Parathyroid adenoma (tissue), 2 donors: ENCODE measurements around the gene PEMT.

Experiments
- H2AFZ ChIP-seq: fragments of 300-600 bp; sonication (generic); one replicate; pipeline ENCODE4 v1.7.0; 2017; ENCODE audit warnings: antibody characterized with exemption, mild to moderate bottlenecking
- H3K27ac ChIP-seq: fragments of 300-600 bp; sonication (generic); one replicate; pipeline ENCODE4 v1.7.0; 2017
- H3K27me3 ChIP-seq: fragments of 300-600 bp; sonication (generic); one replicate; pipeline ENCODE4 v1.7.0; 2017; ENCODE audit warnings: low read length; ENCODE audit not compliant: control insufficient read depth, insufficient read depth
- H3K36me3 ChIP-seq: fragments of 300-600 bp; sonication (generic); one replicate; pipeline ENCODE4 v1.7.0; 2017; ENCODE audit warnings: low read length; ENCODE audit not compliant: control insufficient read depth, insufficient read depth
- H3K4me1 ChIP-seq: fragments of 300-600 bp; sonication (generic); one replicate; pipeline ENCODE4 v1.7.0; 2017; ENCODE audit warnings: control low read depth
- H3K4me2 ChIP-seq: fragments of 300-600 bp; sonication (generic); one replicate; pipeline ENCODE4 v1.7.0; 2017; ENCODE audit warnings: low read length
- H3K4me3 ChIP-seq: fragments of 300-600 bp; sonication (generic); one replicate; pipeline ENCODE4 v1.7.0; 2017; ENCODE audit warnings: low read depth, low read length
- H3K79me2 ChIP-seq: fragments of 300-600 bp; sonication (generic); one replicate; pipeline ENCODE4 v1.7.0; 2017; ENCODE audit warnings: control low read depth
- H3K9ac ChIP-seq: fragments of 300-600 bp; sonication (generic); one replicate; pipeline ENCODE4 v1.7.0; 2017; ENCODE audit warnings: mild to moderate bottlenecking
- H3K9me3 ChIP-seq: fragments of 300-600 bp; sonication (generic); one replicate; pipeline ENCODE4 v1.7.0; 2017; ENCODE audit warnings: low read length; ENCODE audit not compliant: control insufficient read depth
- CTCF ChIP-seq: fragments of 300-600 bp; sonication (generic); IDR thresholded peaks from one replicate; pipeline ENCODE4 v1.7.0; 2017; ENCODE audit warnings: antibody characterized with exemption, mild to moderate bottlenecking
- donor health status: primary hyperparathyroidism.

The PEMT gene

GRCh38 chr17:17494499-17494869 lies 97.0 kb downstream of the PEMT start:
- Histone ChIP-seq H3K4me1 (peaks cover 9% of the 10 kb centered on the region), H2AFZ (peak overlapping the region; percentile 99), H3K79me2 (no peaks in the 10 kb centered on the region), H3K27me3 (no peaks in the 10 kb centered on the region), H3K27ac (peak overlapping the region; percentile 49), H3K9me3 (no peaks in the 10 kb centered on the region), H3K4me2 (peak overlapping the region; percentile 95), H3K9ac (no peak overlapping the region), H3K4me3 (no peak overlapping the region), H3K36me3 (no peaks in the 10 kb centered on the region)
- no peak for TF ChIP-seq CTCF

- H3K4me3 ChIP-seq: no peak overlapping the region
- no peaks in the 10 kb centered on the region for H3K36me3 ChIP-seq
- H3K9ac ChIP-seq: no peak overlapping the region
- H3K27ac ChIP-seq: no peak overlapping the region
- peaks cover 9% of the 10 kb centered on the region for H3K4me1 ChIP-seq
- no peaks in the 10 kb centered on the region for H3K27me3 ChIP-seq
- H3K4me2 ChIP-seq: no peak overlapping the region
- no peaks in the 10 kb centered on the region for H3K9me3 ChIP-seq
- H2AFZ ChIP-seq: no peak overlapping the region
- H3K79me2 ChIP-seq: no peaks in the 10 kb centered on the region
- no peak for TF ChIP-seq CTCF
Measured at GRCh38 chr17:17493986-17494466, 97.5 kb downstream of the PEMT start.

- H2AFZ ChIP-seq: no peak overlapping the region
- H3K4me2 ChIP-seq: no peak overlapping the region
- H3K27ac ChIP-seq: no peak overlapping the region
- H3K4me3 ChIP-seq: no peak overlapping the region
- no peak for TF ChIP-seq CTCF
- H3K4me1 ChIP-seq: peaks cover 9% of the 10 kb centered on the region
- no peaks in the 10 kb centered on the region for H3K79me2 ChIP-seq
- no peak overlapping the region for H3K9ac ChIP-seq
- H3K9me3 ChIP-seq: no peaks in the 10 kb centered on the region
- no peaks in the 10 kb centered on the region for H3K27me3 ChIP-seq
- no peaks in the 10 kb centered on the region for H3K36me3 ChIP-seq
Measured at GRCh38 chr17:17493249-17493985, 98.1 kb downstream of the PEMT start.

- TF ChIP-seq CTCF: no peak
- H3K9ac ChIP-seq: no peak overlapping the region
- peaks cover 9% of the 10 kb centered on the region for H3K4me1 ChIP-seq
- H3K4me3 ChIP-seq: no peak overlapping the region
- no peaks in the 10 kb centered on the region for H3K9me3 ChIP-seq
- no peak overlapping the region for H3K4me2 ChIP-seq
- no peak overlapping the region for H2AFZ ChIP-seq
- no peaks in the 10 kb centered on the region for H3K36me3 ChIP-seq
- H3K27me3 ChIP-seq: no peaks in the 10 kb centered on the region
- no peak overlapping the region for H3K27ac ChIP-seq
- no peaks in the 10 kb centered on the region for H3K79me2 ChIP-seq
Measured at GRCh38 chr17:17492571-17492970, 98.9 kb downstream of the PEMT start.

- Histone ChIP-seq H3K9ac (no peak overlapping the region), H3K4me3 (no peak overlapping the region), H3K27me3 (no peaks in the 10 kb centered on the region), H3K4me2 (no peak overlapping the region), H2AFZ (no peak overlapping the region), H3K4me1 (peaks cover 9% of the 10 kb centered on the region), H3K36me3 (no peaks in the 10 kb centered on the region), H3K79me2 (no peaks in the 10 kb centered on the region), H3K27ac (no peak overlapping the region), H3K9me3 (no peaks in the 10 kb centered on the region)
- TF ChIP-seq CTCF: no peak
Measured at GRCh38 chr17:17492085-17492484, 99.4 kb downstream of the PEMT start.
